OCI-LY1 (cell line): ENCODE data around the gene TMEM208.

ENCODE experiments used
- H2AFZ ChIP-seq: fragments of 200-600 bp; sonication (generic), shearing (Covaris generic); 2 replicates; pipeline ENCODE4 v1.6.0; 2014; ENCODE audit warnings: antibody characterized with exemption, mild to moderate bottlenecking, low read length
- H3F3A ChIP-seq: fragments of 200-600 bp; sonication (generic), shearing (Covaris generic); 2 replicates; pipeline ENCODE4 v1.6.0; 2014; ENCODE audit warnings: mild to moderate bottlenecking, antibody characterized with exemption, low read length, moderate library complexity; ENCODE audit not compliant: insufficient read depth
- H3K27ac ChIP-seq: fragments of 200-600 bp; sonication (generic); 2 replicates; pipeline ENCODE4 v1.5.1; 2014; ENCODE audit warnings: low read length, mixed run types, mild to moderate bottlenecking, low read depth; ENCODE audit not compliant: poor library complexity, severe bottlenecking
- H3K27me3 ChIP-seq: fragments of 200-600 bp; sonication (generic); 2 replicates; pipeline ENCODE4 v1.6.0; 2014; ENCODE audit warnings: antibody characterized with exemption, mild to moderate bottlenecking, low read length, moderate library complexity; ENCODE audit not compliant: insufficient read depth
- H3K36me3 ChIP-seq: fragments of 200-600 bp; sonication (generic); 2 replicates; pipeline ENCODE4 v1.6.1; 2014; ENCODE audit warnings: mild to moderate bottlenecking, antibody characterized with exemption, low read length, moderate library complexity, mixed read lengths; ENCODE audit not compliant: insufficient read depth
- H3K4me1 ChIP-seq: fragments of 200-600 bp; sonication (generic); 2 replicates; pipeline ENCODE4 v1.5.1; 2014; ENCODE audit warnings: mild to moderate bottlenecking, low read length, moderate library complexity; ENCODE audit not compliant: insufficient read depth, severe bottlenecking
- H3K4me2 ChIP-seq: fragments of 200-600 bp; sonication (generic), shearing (Covaris generic); 2 replicates; pipeline ENCODE4 v1.6.1; 2014; ENCODE audit warnings: low read length
- H3K4me3 ChIP-seq: fragments of 200-600 bp; sonication (generic); 2 replicates; pipeline ENCODE4 v1.5.1; 2014; ENCODE audit warnings: low read length, low read depth, mild to moderate bottlenecking, mixed read lengths; ENCODE audit not compliant: poor library complexity, severe bottlenecking
- H3K79me2 ChIP-seq: fragments of 200-600 bp; shearing (Covaris generic); 2 replicates; pipeline ENCODE4 v1.6.1; 2016; ENCODE audit warnings: mixed run types, low read length, mixed read lengths; ENCODE audit not compliant: insufficient read depth
- H3K9ac ChIP-seq: fragments of 200-600 bp; sonication (generic), shearing (Covaris generic); 2 replicates; pipeline ENCODE4 v1.6.1; 2014; ENCODE audit warnings: mild to moderate bottlenecking, low read length, mixed read lengths
- H3K9me2 ChIP-seq: fragments of 200-600 bp; sonication (generic), shearing (Covaris generic); 2 replicates; pipeline ENCODE4 v1.6.1; 2014; ENCODE audit warnings: low read depth, mild to moderate bottlenecking, low read length, mixed read lengths
- H3K9me3 ChIP-seq: fragments of 200-600 bp; shearing (Covaris generic); 2 replicates; pipeline ENCODE4 v1.6.1; 2014; ENCODE audit warnings: low read length, mixed read lengths
- H4K20me1 ChIP-seq: fragments of 200-600 bp; sonication (generic), shearing (Covaris generic); 2 replicates; pipeline ENCODE4 v1.6.0; 2016; ENCODE audit warnings: mild to moderate bottlenecking, low read length; ENCODE audit not compliant: insufficient read depth
- CTCF ChIP-seq: fragments of 200-600 bp; sonication (generic), shearing (Covaris generic); IDR thresholded peaks from 2 replicates; pipeline ENCODE4 v1.5.1; 2017; ENCODE audit warnings: mild to moderate bottlenecking, antibody characterized with exemption, low read length, moderate library complexity, mixed read lengths
- EZH2 ChIP-seq: fragments of 200-600 bp; sonication (generic), shearing (Covaris generic); IDR thresholded peaks from 2 replicates; pipeline ENCODE4 v1.8.0; 2017; ENCODE audit warnings: borderline replicate concordance, mixed run types, mild to moderate bottlenecking, antibody characterized with exemption, low read length, moderate library complexity, mixed read lengths

Gene TMEM208

DNA sequence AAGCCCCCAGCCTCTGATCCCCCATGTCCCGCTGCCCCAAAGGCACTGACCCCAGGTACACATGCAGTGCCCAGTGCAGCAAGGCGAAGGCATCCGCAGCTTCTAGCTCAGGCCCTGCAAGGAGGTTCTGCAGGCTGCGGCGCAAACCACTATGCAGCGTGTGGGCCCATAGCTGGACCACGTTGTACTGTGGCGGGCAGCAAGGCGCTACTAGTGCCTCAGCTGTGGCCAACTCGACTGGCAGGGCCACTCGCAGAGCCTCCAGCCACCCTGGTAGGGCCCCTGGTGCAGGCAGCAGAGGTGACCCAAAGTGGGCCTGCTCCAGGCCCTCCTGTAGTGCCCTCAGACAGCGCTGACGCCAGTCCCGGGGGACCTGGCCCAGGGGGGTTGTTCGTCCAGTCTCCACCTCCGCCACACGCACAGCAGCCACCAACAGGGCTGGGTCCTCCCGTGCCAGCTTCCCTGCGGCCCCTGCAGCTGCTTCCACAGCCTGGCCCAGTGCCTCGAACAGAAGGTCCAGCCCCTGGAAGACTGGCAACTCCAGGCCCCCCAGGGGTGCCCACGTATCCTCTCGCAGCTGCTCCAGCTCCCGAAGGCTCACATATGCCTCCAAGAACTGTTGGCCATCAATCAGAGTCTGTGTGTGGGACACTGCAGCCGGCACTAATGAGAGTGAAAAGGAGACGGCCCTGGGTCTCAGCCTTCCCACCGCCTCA is 39.6 kb upstream of the TMEM208 start:
- H3K9me2 ChIP-seq: no peaks in the 10 kb centered on the region
- no peak overlapping the region for H3K27ac ChIP-seq
- no peak overlapping the region for H3K4me2 ChIP-seq
- no peak overlapping the region for H3K9ac ChIP-seq
- no peak overlapping the region for H2AFZ ChIP-seq
- H3K36me3 ChIP-seq: no peaks in the 10 kb centered on the region
- TF ChIP-seq CTCF: no peak
- TF ChIP-seq EZH2: no peak
- no peaks in the 10 kb centered on the region for H3K9me3 ChIP-seq
- H3F3A ChIP-seq: no peaks in the 10 kb centered on the region
- H4K20me1 ChIP-seq: no peaks in the 10 kb centered on the region
- peaks cover 16% of the 10 kb centered on the region for H3K4me1 ChIP-seq
- H3K79me2 ChIP-seq: peaks cover 3% of the 10 kb centered on the region
- H3K27me3 ChIP-seq: no peaks in the 10 kb centered on the region
- no peak overlapping the region for H3K4me3 ChIP-seq

GRCh38 chr16:67188323-67188722 is 38.6 kb upstream of the TMEM208 start:
- no peaks in the 10 kb centered on the region for H3K9me3 ChIP-seq
- no peak overlapping the region for H3K4me3 ChIP-seq
- no peaks in the 10 kb centered on the region for H4K20me1 ChIP-seq
- H3K9ac ChIP-seq: no peak overlapping the region
- H2AFZ ChIP-seq: no peak overlapping the region
- H3K79me2 ChIP-seq: peaks cover 12% of the 10 kb centered on the region
- H3K36me3 ChIP-seq: no peaks in the 10 kb centered on the region; the same call in 1 of the 2 replicates
- no peak overlapping the region for H3K4me2 ChIP-seq
- TF ChIP-seq CTCF (no peak), EZH2 (no peak)
- H3K27me3 ChIP-seq: no peaks in the 10 kb centered on the region
- no peak overlapping the region for H3K27ac ChIP-seq
- no peaks in the 10 kb centered on the region for H3K9me2 ChIP-seq
- H3F3A ChIP-seq: no peaks in the 10 kb centered on the region
- peaks cover 15% of the 10 kb centered on the region for H3K4me1 ChIP-seq

DNA sequence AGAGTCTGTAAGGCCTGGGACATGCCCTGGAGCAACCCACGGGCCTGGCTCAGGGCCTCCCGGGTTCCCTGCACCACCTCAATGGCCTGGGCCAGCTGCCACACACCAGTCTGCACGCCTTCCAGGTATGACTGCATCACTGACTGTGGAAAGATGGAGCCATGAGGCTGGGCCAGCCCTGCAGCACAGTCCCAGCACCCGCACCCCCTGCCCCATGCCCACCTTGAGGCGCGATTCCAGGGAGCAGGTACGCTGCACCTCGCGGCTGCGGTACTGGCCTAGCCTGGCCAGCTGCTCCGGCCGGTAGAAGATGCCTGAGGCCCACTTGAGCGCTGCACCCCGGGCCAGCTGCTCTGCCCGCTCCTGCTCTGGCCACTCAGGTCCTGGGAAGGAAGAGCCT is 38.1 kb upstream of the TMEM208 start:
- Histone ChIP-seq H3K4me2 (no peak overlapping the region), H3K36me3 (peaks cover 4% of the 10 kb centered on the region; the same call in 1 of the 2 replicates), H3K79me2 (peaks cover 16% of the 10 kb centered on the region), H4K20me1 (no peaks in the 10 kb centered on the region), H3K4me3 (no peak overlapping the region), H3K9me3 (no peaks in the 10 kb centered on the region), H3K27ac (no peak overlapping the region), H3K9ac (no peak overlapping the region), H3K27me3 (no peaks in the 10 kb centered on the region), H3K9me2 (no peaks in the 10 kb centered on the region), H3F3A (no peaks in the 10 kb centered on the region), H3K4me1 (peaks cover 19% of the 10 kb centered on the region), H2AFZ (no peak overlapping the region)
- TF ChIP-seq CTCF (no peak), EZH2 (no peak)
